Common myeloid progenitor, CD34-positive (primary cell): ENCODE data around the gene C14orf180.

Source experiments
- CTCF ChIA-PET: fragments of 350-600 bp; sonication (Branson Sonifier 250); formaldehyde crosslinking; loops from one replicate; lab custom pipeline; 2021; ENCODE audit warnings: antibody characterized with exemption; lab: Charles Lee
- POLR2A ChIA-PET: fragments of 350-600 bp; sonication (Branson Sonifier 250); formaldehyde crosslinking; loops from one replicate; lab custom pipeline; 2021; ENCODE audit warnings: antibody characterized with exemption; lab: Charles Lee
- DNase-seq, 3 donors: peaks; one replicate each; pipeline versions ENCODE4 v3.0.0 to v3.0.0-alpha.2; 2013
- H3K27ac ChIP-seq, 2 experiments: 1 replicate in 1 of 2; 2 replicates in 1 of 2; pipeline ENCODE4 v1.7.0; 2013; ENCODE audit warnings: inconsistent platforms in 2 of 2, low read length in 2 of 2, mild to moderate bottlenecking in 2 of 2, low read depth in 1 of 2, moderate library complexity in 1 of 2; ENCODE audit not compliant: severe bottlenecking in 2 of 2, insufficient read depth in 1 of 2, poor library complexity in 1 of 2
- H3K27me3 ChIP-seq, 5 experiments: replicated peaks in 2 of 5; 1 replicate in 3 of 5; 2 replicates in 2 of 5; pipeline versions ENCODE4 v1.6.1 to v1.7.0; 2013; ENCODE audit warnings: low read length in 4 of 5, mild to moderate bottlenecking in 2 of 5, moderate library complexity in 2 of 5, inconsistent platforms in 1 of 5; ENCODE audit not compliant: insufficient read depth in 5 of 5, control insufficient read depth in 4 of 5
- H3K36me3 ChIP-seq, 4 experiments: 1 replicate in 2 of 4; 2 replicates in 2 of 4; pipeline versions ENCODE4 v1.6.1 to v1.7.0; 2013; ENCODE audit warnings: low read length in 3 of 4, control low read depth in 1 of 4, mild to moderate bottlenecking in 1 of 4; ENCODE audit not compliant: control insufficient read depth in 4 of 4, insufficient read depth in 4 of 4
- H3K4me1 ChIP-seq, 4 experiments: 1 replicate in 3 of 4; 2 replicates in 1 of 4; pipeline versions ENCODE4 v1.6.1 to v1.7.1; 2013; ENCODE audit warnings: low read length in 3 of 4, mild to moderate bottlenecking in 3 of 4, control low read depth in 1 of 4, inconsistent platforms in 1 of 4, moderate library complexity in 1 of 4; ENCODE audit not compliant: control insufficient read depth in 4 of 4, insufficient read depth in 4 of 4; ENCODE audit errors: control extremely low read depth in 1 of 4
- H3K4me3 ChIP-seq, 7 experiments: 1 replicate in 4 of 7; 2 replicates in 3 of 7; pipeline versions ENCODE4 v1.5.1 to v1.7.0; 2013; ENCODE audit warnings: mild to moderate bottlenecking in 7 of 7, low read length in 6 of 7, moderate library complexity in 6 of 7, inconsistent platforms in 2 of 7, low read depth in 2 of 7, control low read depth in 1 of 7; ENCODE audit not compliant: insufficient read depth in 4 of 7, control insufficient read depth in 1 of 7; ENCODE audit errors: extremely low read depth in 1 of 7
- H3K9me3 ChIP-seq, 5 experiments: 1 replicate in 4 of 5; 2 replicates in 1 of 5; pipeline versions ENCODE4 v1.6.1 to v1.7.1; 2013; ENCODE audit warnings: low read length in 4 of 5, mild to moderate bottlenecking in 2 of 5, inconsistent platforms in 1 of 5, low read depth in 1 of 5, moderate library complexity in 1 of 5; ENCODE audit not compliant: control insufficient read depth in 4 of 5, insufficient read depth in 2 of 5; ENCODE audit errors: control extremely low read depth in 1 of 5
- WGBS: methylation state at CpG from one replicate; pipeline ENCODE4 v1.1.5; 2013; ENCODE audit not compliant: insufficient coverage; 5-methylcytosine and 5-hydroxymethylcytosine counted together

C14orf180 gene

GRCh38 chr14:104591506-104592291 lies 12.1 kb downstream of the C14orf180 start:
- no peak overlapping the region for H3K27ac ChIP-seq
- no peaks in the 10 kb centered on the region for H3K36me3 ChIP-seq
- peaks cover 0 to 21% (median 3%) of the 10 kb centered on the region in 5 experiments for H3K27me3 ChIP-seq
- POLR2A ChIA-PET = no interaction called here
- WGBS = 82% methylated on average over 25 of the region's 26 CpGs
- no peak overlapping the region for H3K4me3 ChIP-seq
- DNase-seq = no peak
- no peaks in the 10 kb centered on the region for H3K9me3 ChIP-seq
- no peaks in the 10 kb centered on the region for H3K4me1 ChIP-seq
- CTCF ChIA-PET = no interaction called here

GRCh38 chr14:104592292-104592672 lies 12.7 kb downstream of the C14orf180 start:
- DNase-seq = no peak
- H3K9me3 ChIP-seq = no peaks in the 10 kb centered on the region
- ChIA-PET CTCF (no interaction called here), POLR2A (no interaction called here)
- peaks cover 0 to 17% (median 2%) of the 10 kb centered on the region in 5 experiments for H3K27me3 ChIP-seq
- no peak overlapping the region for H3K4me3 ChIP-seq
- 62% methylated on average over 3 of the region's 3 CpGs for WGBS
- no peaks in the 10 kb centered on the region for H3K36me3 ChIP-seq
- no peaks in the 10 kb centered on the region for H3K4me1 ChIP-seq
- H3K27ac ChIP-seq = no peak overlapping the region

- POLR2A ChIA-PET = no interaction called here
Observed at GRCh38 chr14:104592785-104593184, 13.2 kb downstream of the C14orf180 start.

GRCh38 chr14:104593241-104593701 lies 13.7 kb downstream of the C14orf180 start:
- POLR2A ChIA-PET = no interaction called here
- CTCF ChIA-PET = interaction anchor here (1.0 kb wide), 1 partner anchor 18 kb away, joined by 3 read pairs; no protein-coding TSS in a partner anchor
- H3K9me3 ChIP-seq = no peaks in the 10 kb centered on the region
- no peaks in the 10 kb centered on the region for H3K4me1 ChIP-seq
- H3K36me3 ChIP-seq = no peaks in the 10 kb centered on the region
- H3K27me3 ChIP-seq = peaks cover 0 to 12% (median 2%) of the 10 kb centered on the region in 5 experiments
- no peak for DNase-seq
- 83% methylated on average over 16 of the region's 18 CpGs for WGBS
- H3K4me3 ChIP-seq = no peak overlapping the region
- H3K27ac ChIP-seq = no peak overlapping the region

More at GRCh38 chr14:104592785-104593184, 13.2 kb downstream of the C14orf180 start:
- Histone ChIP-seq H3K9me3 (no peaks in the 10 kb centered on the region), H3K27me3 (peaks cover 0 to 16% (median 2%) of the 10 kb centered on the region in 5 experiments), H3K27ac (no peak overlapping the region), H3K36me3 (no peaks in the 10 kb centered on the region), H3K4me1 (no peaks in the 10 kb centered on the region), H3K4me3 (no peak overlapping the region)
- CTCF ChIA-PET = interaction anchor here (1.0 kb wide), 1 partner anchor 19 kb away, joined by 3 read pairs; no protein-coding TSS in a partner anchor
- no peak for DNase-seq
- WGBS = 79% methylated on average over 8 of the region's 8 CpGs

- CTCF ChIA-PET = interaction anchor here (1.0 kb wide), 1 partner anchor 18 kb away, joined by 3 read pairs; no protein-coding TSS in a partner anchor
- H3K9me3 ChIP-seq = no peaks in the 10 kb centered on the region
Observed at GRCh38 chr14:104593710-104594136, 14.2 kb downstream of the C14orf180 start.

GRCh38 chr14:104594310-104595046 lies 14.9 kb downstream of the C14orf180 start:
- Histone ChIP-seq H3K4me3 (no peak overlapping the region), H3K9me3 (no peaks in the 10 kb centered on the region), H3K4me1 (no peaks in the 10 kb centered on the region), H3K27me3 (peaks cover 0 to 17% (median 2%) of the 10 kb centered on the region in 5 experiments), H3K27ac (no peak overlapping the region), H3K36me3 (no peaks in the 10 kb centered on the region)
- ChIA-PET CTCF (no interaction called here), POLR2A (no interaction called here)
- no peak for DNase-seq
- 91% methylated on average over 10 of the region's 15 CpGs for WGBS

More at GRCh38 chr14:104593710-104594136, 14.2 kb downstream of the C14orf180 start:
- no peak overlapping the region for H3K4me3 ChIP-seq
- POLR2A ChIA-PET = no interaction called here
- H3K27ac ChIP-seq = no peak overlapping the region
- H3K36me3 ChIP-seq = no peaks in the 10 kb centered on the region
- WGBS = 86% methylated on average over 11 of the region's 12 CpGs
- H3K27me3 ChIP-seq = peaks cover 0 to 16% (median 2%) of the 10 kb centered on the region in 5 experiments
- H3K4me1 ChIP-seq = no peaks in the 10 kb centered on the region
- DNase-seq = no peak
